ENCODE results near the gene FHOD1. TPM values are rescaled to one million over a fixed set of nuclear protein-coding genes. Genes with fewer than 3 reads are reported as not detected.

FHOD1 gene
- total and polyA plus RNA-seq, 2 of the 13 experiments (the other 11 are each of a cell fraction or from before 2014, with no cell fraction given): 20.0 to 20.8 TPM

- TF ChIP-seq HNF1A (IDR thresholded peaks at IDR 0.05; ENCODE audit: low read depth) (no peak), HNF1A (CRISPR knock-in tag; IDR thresholded peaks at IDR 0.05; ENCODE audit: borderline replicate concordance) (no peak), HCFC1 (IDR thresholded peaks at IDR 0.05; ENCODE audit: low read depth, low read length) (no peak), CEBPB (IDR thresholded peaks at IDR 0.05; ENCODE audit: borderline replicate concordance, low read depth, low read length) (no peak), NFKBIZ (CRISPR knock-in tag; IDR thresholded peaks at IDR 0.05) (no peak), ZEB1 (IDR thresholded peaks at IDR 0.05; ENCODE audit: insufficient replicate concordance, low read depth) (peak; percentile 68), TCF12 (IDR thresholded peaks at IDR 0.05) (no peak), TCF12 (CRISPR knock-in tag; IDR thresholded peaks at IDR 0.05) (0 out of 2 replicates have a peak, but pooled peaks have one; percentile 35), ZNF503 (CRISPR knock-in tag; IDR thresholded peaks at IDR 0.05) (no peak), MTF1 (CRISPR knock-in tag; IDR thresholded peaks at IDR 0.05) (no peak), HBP1 (CRISPR knock-in tag; IDR thresholded peaks at IDR 0.05; ENCODE audit: low read depth) (no peak), JUND (CRISPR knock-in tag; IDR thresholded peaks at IDR 0.05) (no peak), ZMAT5 (CRISPR knock-in tag; IDR thresholded peaks at IDR 0.05; ENCODE audit: borderline replicate concordance, low read depth) (no peak), CENPT (CRISPR knock-in tag; IDR thresholded peaks at IDR 0.05; ENCODE audit: low read depth) (no peak), RFX1 (IDR thresholded peaks at IDR 0.05) (no peak), GLI4 (CRISPR knock-in tag; IDR thresholded peaks at IDR 0.05; ENCODE audit: borderline replicate concordance) (0 out of 2 replicates have a peak, but pooled peaks have one; percentile 14), EP300 (IDR thresholded peaks at IDR 0.05; ENCODE audit: low read depth in 2 of 2, low read length in 2 of 2) (no peak), EP300 (CRISPR knock-in tag; IDR thresholded peaks at IDR 0.05; ENCODE audit: borderline replicate concordance) (no peak), ZNF800 (CRISPR knock-in tag; IDR thresholded peaks at IDR 0.05) (no peak), ZNF354B (CRISPR knock-in tag; IDR thresholded peaks at IDR 0.05) (no peak), ZZZ3 (CRISPR knock-in tag; IDR thresholded peaks at IDR 0.05; ENCODE audit: borderline replicate concordance) (no peak)
Observed at GRCh38 chr16:67277999-67278772, 30.9 kb upstream of the FHOD1 start (continued).
